Panc1 (cell line): ENCODE measurements around the gene TMEM168. TPM values are rescaled to one million over a fixed set of nuclear protein-coding genes. Genes with fewer than 3 reads are reported as not detected.

ENCODE experiments used
- ATAC-seq: fragments of 200-7000 bp; cut with Tn5 transposase; 2 replicates; pipeline ENCODE4 v1.9.1; 2020; ENCODE audit warnings: mild to moderate bottlenecking, moderate library complexity
- BruUV-seq: library from RNA; stranded (reverse); fragments of 400-500 nt; replicated peaks from 2 replicates; lab custom pipeline; 2021; lab: Mats Ljungman, UMichigan
- CTCF ChIA-PET: fragments of 300-600 bp; sonication (Branson Sonifier 250); formaldehyde crosslinking; loops from one replicate; lab custom pipeline; 2022; ENCODE audit warnings: antibody characterized with exemption; lab: Charles Lee
- POLR2A ChIA-PET: fragments of 300-600 bp; sonication (Branson Sonifier 250); formaldehyde crosslinking; loops from one replicate; lab custom pipeline; 2022; ENCODE audit warnings: antibody characterized with exemption; lab: Charles Lee
- DNase-seq: peaks from one replicate; pipeline ENCODE4 v3.0.0-alpha.2; 2010; ENCODE audit warnings: low read depth, low spot score
- H3K27ac ChIP-seq: 2 replicates; pipeline ENCODE4 v1.5.1; 2011; ENCODE audit warnings: mild to moderate bottlenecking, low read length, inconsistent platforms
- H3K27me3 ChIP-seq: fragments of 200-500 bp; sonication (Bioruptor generic); 2 replicates; pipeline ENCODE4 v1.6.0; 2014; ENCODE audit warnings: low read length, inconsistent platforms; ENCODE audit not compliant: control insufficient read depth, insufficient read depth
- H3K36me3 ChIP-seq: fragments of 200-500 bp; sonication (Bioruptor generic); 2 replicates; pipeline ENCODE4 v1.5.1; 2014; ENCODE audit warnings: inconsistent platforms, mild to moderate bottlenecking, low read length, moderate library complexity; ENCODE audit not compliant: control insufficient read depth, insufficient read depth
- H3K4me1 ChIP-seq: 2 replicates; pipeline ENCODE4 v1.5.1; 2011; ENCODE audit warnings: inconsistent platforms, mild to moderate bottlenecking, low read length, moderate library complexity; ENCODE audit not compliant: control insufficient read depth, insufficient read depth
- H3K4me3 ChIP-seq, 2 experiments: 2 replicates each; pipeline ENCODE4 v1.5.1; 2011 to 2012; ENCODE audit warnings: low read depth in 2 of 2, low read length in 2 of 2, mild to moderate bottlenecking in 2 of 2, inconsistent platforms in 1 of 2, moderate library complexity in 1 of 2
- H3K9me3 ChIP-seq: fragments of 200-500 bp; sonication (Bioruptor generic); 2 replicates; pipeline ENCODE4 v1.5.1; 2014; ENCODE audit warnings: low read depth, mild to moderate bottlenecking, inconsistent platforms, low read length, moderate library complexity; ENCODE audit not compliant: control insufficient read depth, insufficient read depth
- CTCF ChIP-seq: fragments of 450-650 bp; IDR thresholded peaks from 2 replicates; pipeline ENCODE4 v1.5.1; 2017; ENCODE audit warnings: mild to moderate bottlenecking
- POLR2AphosphoS5 ChIP-seq: IDR thresholded peaks from 2 replicates; pipeline ENCODE4 v1.6.1; 2012; ENCODE audit warnings: mild to moderate bottlenecking, low read depth, low read length, moderate library complexity
- SIN3A ChIP-seq: IDR thresholded peaks from 2 replicates; pipeline ENCODE4 v1.6.1; 2012; ENCODE audit warnings: low read depth, mild to moderate bottlenecking, low read length, moderate library complexity, borderline replicate concordance; ENCODE audit not compliant: insufficient read depth
- TCF7L2 ChIP-seq: IDR thresholded peaks from 2 replicates; pipeline ENCODE4 v1.6.1; 2011; ENCODE audit warnings: mild to moderate bottlenecking, low read depth, low read length, inconsistent platforms
- in situ Hi-C: cut with HindIII; loops from 2 replicates; pipeline ENCODE4 v1.10.0; 2016; ENCODE audit warnings: low sequenced_read_pairs, low pct_unique_long_range_greater_than_20kb
- intact Hi-C: fragments of 100-400 bp; cut with micrococcal nuclease; formaldehyde crosslinking; loops from one replicate; pipeline ENCODE4 v1.10.0; 2022; ENCODE audit not compliant: unreplicated experiment
- total RNA-seq: library from RNA; stranded (reverse); gene quantifications from one replicate; pipeline ENCODE4 v1.2.1, GENCODE V29; 2021; ENCODE audit not compliant: unreplicated experiment
- TF ChIP-seq, protein P1 (sequence below), 2 experiments: IDR thresholded peaks; 2 replicates each; pipeline ENCODE4 v1.6.1; 2011 to 2012; ENCODE audit warnings: low read depth in 2 of 2, control low read depth in 1 of 2, low read length in 1 of 2, mild to moderate bottlenecking in 1 of 2, moderate library complexity in 1 of 2; ENCODE audit not compliant: insufficient read depth in 1 of 2

Gene TMEM168
- total RNA-seq, 1 experiment from 2014 or later = 0.26 TPM

DNA sequence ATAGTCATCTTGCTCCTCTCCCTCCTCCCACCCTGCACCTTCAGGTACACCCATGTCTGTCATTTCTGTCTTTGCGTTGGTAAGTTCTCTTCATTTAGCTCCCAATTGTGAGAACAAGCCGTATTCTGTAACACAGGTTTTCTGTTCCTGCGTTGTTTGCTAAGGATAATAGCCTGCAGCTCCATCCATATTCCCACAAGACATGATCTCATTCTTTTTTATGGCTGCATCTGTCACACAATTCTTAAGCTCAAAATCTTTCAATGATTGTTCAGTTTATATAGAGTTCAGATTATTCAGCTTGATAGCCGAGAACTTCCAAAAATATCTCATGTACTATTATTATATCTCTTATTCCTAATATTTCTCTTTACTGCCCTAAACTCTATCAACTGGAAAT is 16.0 kb upstream of the TMEM168 start:
- H3K27ac ChIP-seq = no peak overlapping the region
- CTCF ChIA-PET = no interaction called here

DNA sequence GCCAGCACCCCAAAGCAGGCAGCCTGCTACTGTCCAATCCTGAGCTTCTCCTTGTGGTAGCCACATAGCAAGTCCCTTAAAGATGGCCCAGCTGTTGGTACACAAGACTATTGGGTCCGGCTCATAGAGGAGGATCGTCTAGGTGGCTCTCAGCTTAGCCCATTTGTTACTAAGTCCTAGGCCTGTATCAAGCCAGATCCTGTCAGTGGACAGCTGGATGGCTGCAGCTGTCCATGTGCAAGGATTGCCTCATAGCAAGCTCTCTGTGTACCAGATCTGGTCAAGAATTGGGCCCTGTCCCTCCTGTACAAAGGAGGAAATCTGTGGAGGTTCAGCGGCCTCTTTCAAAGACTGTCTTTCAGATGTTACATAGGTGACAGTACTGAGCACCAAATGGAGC is 12.2 kb upstream of the TMEM168 start:
- H3K4me1 ChIP-seq = no peaks in the 10 kb centered on the region
- H3K27me3 ChIP-seq = no peaks in the 10 kb centered on the region
- BruUV-seq = no TSS peak
- ATAC-seq (no peak), DNase-seq (no peak)
- no peak overlapping the region for H3K4me3 ChIP-seq
- in situ Hi-C loops (no loop called here), intact Hi-C loops (no loop called here)
- ChIA-PET POLR2A (no interaction called here), CTCF (no interaction called here)
- H3K9me3 ChIP-seq = no peaks in the 10 kb centered on the region
- no peak for TF ChIP-seq SIN3A
- no peak for TF ChIP-seq TCF7L2
- no peak for TF ChIP-seq CTCF
- TF ChIP-seq POLR2AphosphoS5 = no peak
- TF ChIP-seq, protein P1, sequence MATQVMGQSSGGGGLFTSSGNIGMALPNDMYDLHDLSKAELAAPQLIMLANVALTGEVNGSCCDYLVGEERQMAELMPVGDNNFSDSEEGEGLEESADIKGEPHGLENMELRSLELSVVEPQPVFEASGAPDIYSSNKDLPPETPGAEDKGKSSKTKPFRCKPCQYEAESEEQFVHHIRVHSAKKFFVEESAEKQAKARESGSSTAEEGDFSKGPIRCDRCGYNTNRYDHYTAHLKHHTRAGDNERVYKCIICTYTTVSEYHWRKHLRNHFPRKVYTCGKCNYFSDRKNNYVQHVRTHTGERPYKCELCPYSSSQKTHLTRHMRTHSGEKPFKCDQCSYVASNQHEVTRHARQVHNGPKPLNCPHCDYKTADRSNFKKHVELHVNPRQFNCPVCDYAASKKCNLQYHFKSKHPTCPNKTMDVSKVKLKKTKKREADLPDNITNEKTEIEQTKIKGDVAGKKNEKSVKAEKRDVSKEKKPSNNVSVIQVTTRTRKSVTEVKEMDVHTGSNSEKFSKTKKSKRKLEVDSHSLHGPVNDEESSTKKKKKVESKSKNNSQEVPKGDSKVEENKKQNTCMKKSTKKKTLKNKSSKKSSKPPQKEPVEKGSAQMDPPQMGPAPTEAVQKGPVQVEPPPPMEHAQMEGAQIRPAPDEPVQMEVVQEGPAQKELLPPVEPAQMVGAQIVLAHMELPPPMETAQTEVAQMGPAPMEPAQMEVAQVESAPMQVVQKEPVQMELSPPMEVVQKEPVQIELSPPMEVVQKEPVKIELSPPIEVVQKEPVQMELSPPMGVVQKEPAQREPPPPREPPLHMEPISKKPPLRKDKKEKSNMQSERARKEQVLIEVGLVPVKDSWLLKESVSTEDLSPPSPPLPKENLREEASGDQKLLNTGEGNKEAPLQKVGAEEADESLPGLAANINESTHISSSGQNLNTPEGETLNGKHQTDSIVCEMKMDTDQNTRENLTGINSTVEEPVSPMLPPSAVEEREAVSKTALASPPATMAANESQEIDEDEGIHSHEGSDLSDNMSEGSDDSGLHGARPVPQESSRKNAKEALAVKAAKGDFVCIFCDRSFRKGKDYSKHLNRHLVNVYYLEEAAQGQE (IDR thresholded peaks at IDR 0.05; ENCODE audit: insufficient read depth in 1 of 2, low read depth in 2 of 2, low read length in 1 of 2) = no peak
- H3K36me3 ChIP-seq = no peaks in the 10 kb centered on the region
- H3K27ac ChIP-seq = no peak overlapping the region

More for the DNA sequence above, 16.0 kb upstream of the TMEM168 start:
- TF ChIP-seq, protein P1 (IDR thresholded peaks at IDR 0.05; ENCODE audit: insufficient read depth in 1 of 2, low read depth in 2 of 2, low read length in 1 of 2) = no peak
- TF ChIP-seq SIN3A (no peak), CTCF (no peak), TCF7L2 (no peak), POLR2AphosphoS5 (no peak)
- ATAC-seq = no peak
- intact Hi-C loops (no loop called here), in situ Hi-C loops (no loop called here)
- no peak overlapping the region for H3K4me3 ChIP-seq
- H3K4me1 ChIP-seq = no peaks in the 10 kb centered on the region
- H3K36me3 ChIP-seq = no peaks in the 10 kb centered on the region
- POLR2A ChIA-PET = no interaction called here
- H3K27me3 ChIP-seq = no peaks in the 10 kb centered on the region
- no peak for DNase-seq
- H3K9me3 ChIP-seq = no peaks in the 10 kb centered on the region
- BruUV-seq = no TSS peak
